AG04450 (cell line): ENCODE data around the gene HGFAC. TPM values are rescaled to one million over a fixed set of nuclear protein-coding genes. Genes with fewer than 3 reads are reported as not detected.

Experiments
- CTCF ChIA-PET: fragments of 300-600, 350-600 bp; formaldehyde crosslinking; extraction: SDS; loops from one replicate; lab custom pipeline; 2022; ENCODE audit warnings: antibody characterized with exemption, inconsistent platforms; lab: Charles Lee
- POLR2A ChIA-PET: fragments of 350-600 bp; formaldehyde crosslinking; extraction: SDS; loops from one replicate; lab custom pipeline; 2021; ENCODE audit warnings: antibody characterized with exemption, inconsistent platforms; lab: Yijun Ruan, JAX
- DNase-seq: peaks from one replicate; pipeline ENCODE4 v3.0.0-alpha.2; 2011; ENCODE audit warnings: low read depth, low spot score
- H3K27ac ChIP-seq: one replicate; pipeline ENCODE4 v1.5.1; 2012; ENCODE audit warnings: low read depth, low read length, control low read depth
- H3K27me3 ChIP-seq: one replicate; pipeline ENCODE4 v1.6.0; 2012; ENCODE audit warnings: low read length; ENCODE audit not compliant: control insufficient read depth, insufficient read depth
- H3K4me3 ChIP-seq: 2 replicates; pipeline ENCODE4 v1.5.1; 2011; ENCODE audit warnings: mild to moderate bottlenecking, low read depth, low read length, control low read depth
- H3K9me3 ChIP-seq: 2 replicates; pipeline ENCODE4 v1.5.1; 2012; ENCODE audit warnings: low read length; ENCODE audit not compliant: control insufficient read depth, insufficient read depth
- polyA plus RNA-seq: library from polyadenylated mRNA; depleted of rRNA; stranded (reverse); fragments of >200 nt; gene quantifications from 2 replicates; pipeline ENCODE4 v1.2.3, GENCODE V29; 2011
- TF ChIP-seq, protein P1 (sequence below): IDR thresholded peaks from 2 replicates; pipeline ENCODE4 v1.5.1; 2011; ENCODE audit warnings: low read depth, low read length, control low read depth, inconsistent platforms

HGFAC gene
- polyA plus RNA-seq, 1 experiment: not detected

DNA sequence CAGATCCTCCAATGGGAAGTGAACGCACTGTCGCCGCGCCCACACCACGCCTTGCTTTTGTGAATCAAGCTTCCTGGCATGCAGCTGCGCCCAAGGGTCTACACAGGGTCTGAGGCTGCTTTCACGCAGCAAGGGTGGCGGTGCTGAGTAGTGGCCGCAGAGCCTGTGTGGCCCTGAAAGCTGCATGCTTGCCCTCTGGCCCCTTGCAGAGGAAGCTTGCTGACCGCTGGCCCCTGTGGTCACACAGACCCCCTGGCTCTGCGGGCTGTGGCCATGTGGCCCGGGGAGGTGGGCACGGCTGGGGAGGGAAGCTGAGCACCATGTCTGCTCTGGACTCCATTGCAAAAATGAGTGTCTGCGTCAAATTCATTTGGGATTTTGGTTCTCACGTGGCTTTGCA, 30.1 kb downstream of the HGFAC start:
- POLR2A ChIA-PET: no interaction called here
- DNase-seq: no peak
- TF ChIP-seq, protein P1, sequence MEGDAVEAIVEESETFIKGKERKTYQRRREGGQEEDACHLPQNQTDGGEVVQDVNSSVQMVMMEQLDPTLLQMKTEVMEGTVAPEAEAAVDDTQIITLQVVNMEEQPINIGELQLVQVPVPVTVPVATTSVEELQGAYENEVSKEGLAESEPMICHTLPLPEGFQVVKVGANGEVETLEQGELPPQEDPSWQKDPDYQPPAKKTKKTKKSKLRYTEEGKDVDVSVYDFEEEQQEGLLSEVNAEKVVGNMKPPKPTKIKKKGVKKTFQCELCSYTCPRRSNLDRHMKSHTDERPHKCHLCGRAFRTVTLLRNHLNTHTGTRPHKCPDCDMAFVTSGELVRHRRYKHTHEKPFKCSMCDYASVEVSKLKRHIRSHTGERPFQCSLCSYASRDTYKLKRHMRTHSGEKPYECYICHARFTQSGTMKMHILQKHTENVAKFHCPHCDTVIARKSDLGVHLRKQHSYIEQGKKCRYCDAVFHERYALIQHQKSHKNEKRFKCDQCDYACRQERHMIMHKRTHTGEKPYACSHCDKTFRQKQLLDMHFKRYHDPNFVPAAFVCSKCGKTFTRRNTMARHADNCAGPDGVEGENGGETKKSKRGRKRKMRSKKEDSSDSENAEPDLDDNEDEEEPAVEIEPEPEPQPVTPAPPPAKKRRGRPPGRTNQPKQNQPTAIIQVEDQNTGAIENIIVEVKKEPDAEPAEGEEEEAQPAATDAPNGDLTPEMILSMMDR: no peak
- H3K27ac ChIP-seq: no peak overlapping the region
- CTCF ChIA-PET: interaction anchor here (2.9 kb wide), 1 partner anchor 8 kb away, joined by 25 read pairs; no protein-coding TSS in a partner anchor
- H3K27me3 ChIP-seq: peaks cover 19% of the 10 kb centered on the region
- H3K9me3 ChIP-seq: peaks cover 14% of the 10 kb centered on the region
- no peak overlapping the region for H3K4me3 ChIP-seq

DNA sequence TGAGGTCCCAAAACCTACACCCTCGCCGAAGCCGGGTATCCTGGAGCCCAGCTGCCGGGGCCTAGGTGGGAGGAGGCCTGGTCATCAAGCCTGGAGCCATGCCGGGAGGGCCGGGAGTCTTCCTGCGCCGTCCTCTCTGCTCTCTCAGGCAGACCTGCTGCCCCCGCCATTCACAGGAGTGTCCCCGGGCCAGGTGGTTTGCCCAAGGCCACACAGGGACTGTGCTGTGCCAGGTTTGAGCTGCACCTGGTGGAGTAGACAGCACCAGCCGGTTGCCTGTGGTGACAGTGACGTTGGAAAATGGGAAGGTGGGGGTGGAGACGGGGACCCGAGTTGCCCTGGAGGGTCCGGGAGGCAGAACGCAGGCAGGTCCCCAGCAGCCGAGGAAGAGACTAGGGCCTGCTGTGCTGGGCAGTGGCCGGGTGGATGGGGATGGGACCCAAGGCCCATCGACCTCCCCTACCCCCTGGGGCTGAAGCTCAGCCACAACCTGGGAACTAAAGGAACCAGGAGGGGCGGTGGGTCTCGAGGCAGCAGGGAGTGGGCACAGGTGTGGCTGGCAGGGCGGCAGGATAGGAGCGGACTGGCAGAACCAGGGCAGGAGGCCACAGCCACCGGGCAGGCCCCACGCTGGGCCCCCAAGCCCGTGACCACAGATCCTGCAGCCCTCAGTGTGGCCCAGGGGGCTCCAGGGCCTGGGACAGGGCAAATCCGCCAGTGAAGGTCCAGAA, 30.8 kb downstream of the HGFAC start:
- ChIA-PET CTCF (interaction anchor here (2.9 kb wide), 1 partner anchor 7 kb away, joined by 25 read pairs; no protein-coding TSS in a partner anchor), POLR2A (no interaction called here)
- Histone ChIP-seq H3K9me3 (peaks cover 12% of the 10 kb centered on the region), H3K4me3 (no peak overlapping the region), H3K27ac (no peak overlapping the region), H3K27me3 (peaks cover 19% of the 10 kb centered on the region)
- no peak for DNase-seq
- TF ChIP-seq, protein P1: no peak

DNA sequence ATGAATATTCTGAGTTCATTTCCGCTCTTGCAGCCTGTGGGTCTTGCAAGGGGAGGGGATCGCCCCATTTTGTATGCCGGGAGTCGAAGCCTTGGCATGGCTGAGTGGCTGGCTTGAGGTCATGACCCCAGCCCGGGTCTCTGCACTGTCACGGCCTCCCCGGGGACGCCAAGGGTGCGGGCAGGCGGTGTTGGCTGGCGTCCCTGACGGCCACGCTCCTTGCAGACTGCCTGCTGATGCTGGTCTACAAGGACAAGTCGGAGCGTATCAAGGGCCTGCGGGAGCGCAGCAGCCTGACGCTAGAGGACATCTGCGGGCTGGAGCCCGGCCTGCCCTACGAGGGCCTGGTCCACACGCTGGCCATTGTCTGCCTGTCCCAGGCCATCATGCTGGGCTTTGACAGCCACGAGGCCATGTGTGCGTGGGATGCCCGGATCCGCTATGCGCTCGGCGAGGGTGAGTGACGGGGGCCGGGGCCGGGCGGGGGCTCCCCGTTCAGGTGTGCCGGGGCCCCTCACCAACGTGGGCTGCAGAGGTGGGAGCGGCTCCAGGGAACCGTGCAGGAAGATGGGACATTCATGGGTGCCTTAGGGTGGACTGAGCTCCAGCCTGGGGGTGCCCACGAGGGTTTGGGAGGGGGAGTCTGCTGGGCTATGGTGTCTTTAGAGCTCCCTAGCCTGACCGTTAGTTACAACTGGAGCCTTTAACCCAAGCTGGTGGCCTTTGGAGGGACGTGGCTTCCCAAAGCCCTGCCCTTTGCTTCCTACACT, 31.6 kb downstream of the HGFAC start:
- H3K9me3 ChIP-seq: peaks cover 6% of the 10 kb centered on the region
- TF ChIP-seq, protein P1: no peak
- no peak for DNase-seq
- POLR2A ChIA-PET: no interaction called here
- peaks cover 20% of the 10 kb centered on the region for H3K27me3 ChIP-seq
- no peak overlapping the region for H3K4me3 ChIP-seq
- no peak overlapping the region for H3K27ac ChIP-seq
- CTCF ChIA-PET: no interaction called here

DNA sequence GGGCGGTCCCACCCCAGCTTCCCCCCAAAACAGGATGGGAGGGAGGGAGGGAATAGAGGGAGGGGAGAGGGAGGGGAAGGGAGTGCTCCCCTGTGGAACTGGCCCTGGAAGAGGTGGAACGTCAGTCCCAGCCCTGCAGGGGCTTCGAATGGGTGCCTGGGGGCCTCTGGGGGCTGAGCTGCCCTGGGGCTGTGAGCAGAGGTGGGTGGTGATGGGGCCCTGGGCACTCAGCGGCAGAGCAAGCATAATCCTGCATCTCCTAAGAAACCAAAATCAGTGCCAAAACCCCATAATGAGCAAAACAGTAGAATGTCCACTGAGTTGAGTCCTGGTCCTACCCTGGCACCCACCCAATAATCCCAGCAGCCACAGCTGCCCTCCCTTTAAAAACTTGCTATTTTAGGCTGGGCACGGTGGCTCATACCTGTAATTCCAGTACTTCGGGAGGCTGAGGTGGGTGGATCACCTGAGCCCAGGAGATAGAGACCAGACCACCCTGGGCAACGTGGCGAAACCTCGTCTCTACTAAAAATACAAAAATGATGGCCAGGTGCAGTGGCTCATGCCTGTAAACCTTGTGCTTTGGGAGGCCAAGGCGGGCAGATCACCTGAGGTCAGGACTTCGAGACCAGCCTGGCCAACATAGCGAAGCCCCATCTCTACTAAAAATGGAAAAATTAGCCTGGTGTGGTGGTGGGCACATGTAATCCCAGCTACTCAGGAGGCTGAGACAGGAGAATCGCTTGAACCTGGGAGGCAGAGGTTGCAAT, 32.4 kb downstream of the HGFAC start:
- no peak overlapping the region for H3K27ac ChIP-seq
- TF ChIP-seq, protein P1: no peak
- POLR2A ChIA-PET: no interaction called here
- H3K9me3 ChIP-seq: no peaks in the 10 kb centered on the region; the same call in 1 of the 2 replicates
- CTCF ChIA-PET: no interaction called here
- DNase-seq: no peak
- no peak overlapping the region for H3K4me3 ChIP-seq
- peaks cover 22% of the 10 kb centered on the region for H3K27me3 ChIP-seq
